GM12874 (cell line): ENCODE data around the gene ZNF341.

ENCODE experiments used
- CTCF ChIP-seq: IDR thresholded peaks from 2 replicates; pipeline ENCODE4 v1.5.1; 2011; ENCODE audit warnings: low read depth, mild to moderate bottlenecking, control low read depth, low read length, moderate library complexity; ENCODE audit not compliant: insufficient read depth

Gene ZNF341

DNA sequence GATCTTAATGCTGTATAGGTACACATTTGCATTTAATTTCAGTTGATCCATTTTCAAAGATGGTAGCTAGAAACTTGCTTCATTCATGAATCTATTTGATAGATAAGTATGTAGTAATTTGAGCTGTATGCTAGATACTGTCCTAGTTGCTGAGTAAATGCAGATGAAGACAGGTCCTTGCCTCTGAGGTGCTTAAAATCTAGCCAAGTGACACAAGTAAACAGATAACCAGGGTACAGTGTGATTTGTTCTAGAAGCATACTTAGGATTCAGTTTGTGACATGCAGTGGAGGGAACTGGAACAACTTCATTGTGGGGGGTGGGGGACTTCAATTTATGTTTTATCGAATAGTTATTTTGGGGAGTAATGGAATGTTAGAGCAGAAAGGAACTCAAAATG lies 88.6 kb downstream of the ZNF341 start:
- TF ChIP-seq CTCF: no peak

DNA sequence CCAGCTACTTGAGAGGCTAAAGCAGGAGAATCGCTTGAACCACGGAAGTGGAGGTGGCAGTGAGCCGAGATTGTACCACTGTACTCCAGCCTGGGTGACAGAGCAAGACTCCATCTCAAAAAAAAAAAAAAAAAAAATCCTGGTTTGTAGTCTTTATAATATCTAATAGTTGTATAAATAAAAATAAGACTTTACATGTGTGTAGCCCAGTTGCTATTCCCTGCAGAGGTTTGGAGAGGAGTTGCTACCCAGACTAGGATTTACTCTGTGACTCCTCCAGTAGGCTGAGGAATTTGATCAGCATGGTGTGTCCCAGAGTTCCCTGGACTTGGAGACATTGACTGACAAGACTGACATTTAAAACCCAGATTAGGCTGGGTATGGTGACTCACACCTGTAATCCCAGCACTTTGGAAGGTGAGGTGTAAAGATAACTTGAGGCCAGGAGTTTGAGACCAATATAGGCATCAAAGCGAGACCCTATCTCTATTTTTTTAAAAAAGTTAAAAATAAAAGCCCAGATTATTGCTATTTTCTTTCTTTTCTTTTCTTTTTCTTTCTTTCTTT lies 89.6 kb downstream of the ZNF341 start:
- TF ChIP-seq CTCF: no peak

- TF ChIP-seq CTCF: no peak
Measured at GRCh38 chr20:33822423-33822822, 90.6 kb downstream of the ZNF341 start.

DNA sequence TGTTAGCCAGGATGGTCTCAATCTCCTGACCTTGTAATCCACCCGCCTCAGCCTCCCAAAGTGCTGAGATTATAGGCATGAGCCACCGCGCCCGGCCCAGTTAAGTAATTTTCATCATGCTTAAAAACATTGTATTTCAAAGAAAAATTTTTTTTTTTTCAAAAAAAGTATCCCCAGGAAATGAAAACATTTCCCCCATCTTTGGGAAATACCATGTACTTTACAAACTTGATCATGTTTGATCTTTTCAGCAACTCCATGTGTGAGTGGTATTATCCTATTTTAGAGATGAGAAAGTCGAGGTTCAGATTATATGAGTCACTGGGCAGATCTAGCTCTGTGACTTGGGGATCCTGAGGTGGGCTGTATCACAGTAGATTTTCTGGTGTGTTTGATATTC lies 91.2 kb downstream of the ZNF341 start:
- no peak for TF ChIP-seq CTCF

DNA sequence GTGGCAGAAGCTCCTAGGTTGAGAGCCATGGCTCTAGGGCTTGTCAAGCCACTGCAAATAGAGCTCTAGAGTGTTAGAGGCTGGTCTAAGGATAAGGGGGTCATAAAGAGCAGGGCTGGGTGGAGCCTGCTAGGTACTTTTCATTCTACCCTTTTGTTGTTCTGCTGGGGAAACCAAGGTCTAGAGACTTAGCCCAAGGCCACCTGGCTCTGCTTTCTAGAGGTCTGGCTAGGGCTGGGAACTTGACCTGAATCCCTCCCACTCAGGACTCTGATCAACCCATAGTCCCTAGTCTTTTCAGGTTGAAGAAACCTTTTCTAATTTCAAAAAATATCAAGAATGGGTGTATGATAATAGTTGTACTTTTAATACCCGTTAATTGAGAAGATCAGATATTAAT lies 93.1 kb downstream of the ZNF341 start:
- no peak for TF ChIP-seq CTCF

GRCh38 chr20:33825340-33826269 lies 93.8 kb downstream of the ZNF341 start:
- TF ChIP-seq CTCF: no peak

DNA sequence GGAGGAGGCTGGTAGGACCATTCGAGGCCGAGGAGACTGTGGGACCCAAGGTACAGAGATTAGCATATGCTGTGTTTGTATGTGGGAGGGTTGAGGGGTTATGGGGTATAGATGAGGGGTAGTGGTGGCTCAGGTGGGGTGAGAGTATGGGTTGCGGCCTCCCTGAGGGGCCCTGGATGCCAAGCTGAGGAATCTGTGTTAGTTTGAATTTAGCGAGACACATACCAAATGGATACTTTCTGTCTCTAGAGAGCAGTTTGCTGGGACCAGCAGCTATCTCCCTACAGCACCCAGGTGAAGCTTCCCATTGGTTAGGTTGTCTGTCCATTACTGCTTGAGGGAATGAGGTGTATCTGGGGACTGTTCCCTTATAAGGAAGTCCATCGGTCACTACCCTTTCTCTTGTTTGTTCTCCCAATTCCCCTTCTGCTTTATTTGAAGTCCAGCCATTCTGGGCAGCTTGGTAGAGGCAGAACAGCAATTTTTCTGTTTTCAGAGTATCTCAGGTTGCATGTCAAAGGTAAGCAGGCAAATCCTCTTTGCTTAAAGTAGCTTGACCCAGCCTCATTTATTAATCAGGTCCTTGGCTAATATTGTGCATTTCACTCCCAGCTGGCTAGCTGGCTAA lies 94.6 kb downstream of the ZNF341 start:
- no peak for TF ChIP-seq CTCF
